NT2/D1 (cell line): ENCODE measurements around the gene ANKDD1B.

Experiments used
- DNase-seq: peaks from one replicate; pipeline ENCODE4 v3.0.0-alpha.2; 2011; ENCODE audit warnings: low read depth, low spot score
- H3K27me3 ChIP-seq: 2 replicates; pipeline ENCODE4 v1.6.0; 2011; ENCODE audit warnings: mild to moderate bottlenecking; ENCODE audit not compliant: insufficient read length, insufficient read depth
- H3K36me3 ChIP-seq: 2 replicates; pipeline ENCODE4 v1.6.1; 2011; ENCODE audit warnings: mild to moderate bottlenecking, low read length, mixed read lengths; ENCODE audit not compliant: insufficient read depth, insufficient read length
- H3K4me1 ChIP-seq: 2 replicates; pipeline ENCODE4 v1.5.1; 2011; ENCODE audit not compliant: insufficient read depth, insufficient read length
- H3K4me3 ChIP-seq: 2 replicates; pipeline ENCODE4 v1.5.1; 2011; ENCODE audit warnings: low read depth; ENCODE audit not compliant: insufficient read length
- H3K9ac ChIP-seq: 2 replicates; pipeline ENCODE4 v1.6.0; 2011; ENCODE audit warnings: low read depth; ENCODE audit not compliant: insufficient read length
- H3K9me3 ChIP-seq: 2 replicates; pipeline ENCODE4 v1.5.1; 2011; ENCODE audit warnings: mild to moderate bottlenecking, low read length; ENCODE audit not compliant: insufficient read depth
- SUZ12 ChIP-seq: IDR thresholded peaks from 2 replicates; pipeline ENCODE4 v1.6.1; 2011; ENCODE audit not compliant: insufficient read length, insufficient read depth; ENCODE audit errors: extremely low read depth
- YY1 ChIP-seq: IDR thresholded peaks from 2 replicates; pipeline ENCODE4 v1.6.1; 2011; ENCODE audit not compliant: insufficient read length, insufficient read depth
- ZNF274 ChIP-seq: IDR thresholded peaks from 2 replicates; pipeline ENCODE4 v1.6.1; 2011; ENCODE audit warnings: mild to moderate bottlenecking, low read depth, low read length

ANKDD1B gene

DNA sequence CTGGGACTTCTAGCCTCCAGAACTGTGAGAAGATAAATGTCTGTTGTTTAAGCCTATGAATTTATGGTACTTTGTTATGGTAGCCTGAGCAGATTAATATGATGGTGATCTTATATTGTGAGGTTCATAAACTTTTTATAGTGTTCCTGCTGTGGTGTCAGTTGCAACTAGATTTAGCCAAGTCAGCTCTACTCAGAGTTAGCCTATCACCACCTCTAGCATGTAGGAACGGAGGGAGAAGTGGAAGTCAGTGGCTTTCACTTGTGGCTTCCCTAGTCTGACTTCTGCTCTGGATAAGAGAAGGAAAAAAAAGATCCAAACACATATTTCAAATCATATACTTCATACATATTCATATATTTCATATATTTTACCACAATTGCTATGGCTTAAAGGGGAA is 99.4 kb downstream of the ANKDD1B start:
- no peak for DNase-seq
- peaks cover 39% of the 10 kb centered on the region for H3K36me3 ChIP-seq
- no peak overlapping the region for H3K9ac ChIP-seq
- no peaks in the 10 kb centered on the region for H3K9me3 ChIP-seq
- no peak overlapping the region for H3K4me3 ChIP-seq
- H3K4me1 ChIP-seq: no peaks in the 10 kb centered on the region
- TF ChIP-seq ZNF274 (no peak), SUZ12 (no peak), YY1 (no peak)
- no peaks in the 10 kb centered on the region for H3K27me3 ChIP-seq

DNA sequence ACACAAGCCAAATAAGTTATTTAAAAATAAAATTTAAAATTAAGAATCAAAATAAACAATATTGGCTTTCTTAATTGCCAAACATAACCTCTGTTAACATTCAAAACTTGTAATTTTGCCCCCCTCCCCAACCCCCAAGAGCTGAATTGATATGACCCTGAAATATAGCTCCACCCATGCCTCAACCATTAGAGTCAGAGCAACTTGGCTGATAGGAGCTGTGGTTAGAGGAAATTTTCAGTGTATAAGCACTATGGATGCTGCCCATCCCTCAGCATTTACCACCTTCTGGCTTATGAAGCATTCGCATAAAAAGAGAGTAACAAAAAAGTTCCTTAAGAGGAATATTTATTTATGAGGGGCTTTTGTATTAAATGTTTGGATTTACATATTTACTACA is 99.9 kb downstream of the ANKDD1B start:
- peaks cover 39% of the 10 kb centered on the region for H3K36me3 ChIP-seq
- no peaks in the 10 kb centered on the region for H3K4me1 ChIP-seq
- H3K27me3 ChIP-seq: no peaks in the 10 kb centered on the region
- H3K9me3 ChIP-seq: no peaks in the 10 kb centered on the region
- TF ChIP-seq YY1 (no peak), SUZ12 (no peak), ZNF274 (no peak)
- H3K9ac ChIP-seq: no peak overlapping the region
- DNase-seq: no peak
- H3K4me3 ChIP-seq: no peak overlapping the region

DNA sequence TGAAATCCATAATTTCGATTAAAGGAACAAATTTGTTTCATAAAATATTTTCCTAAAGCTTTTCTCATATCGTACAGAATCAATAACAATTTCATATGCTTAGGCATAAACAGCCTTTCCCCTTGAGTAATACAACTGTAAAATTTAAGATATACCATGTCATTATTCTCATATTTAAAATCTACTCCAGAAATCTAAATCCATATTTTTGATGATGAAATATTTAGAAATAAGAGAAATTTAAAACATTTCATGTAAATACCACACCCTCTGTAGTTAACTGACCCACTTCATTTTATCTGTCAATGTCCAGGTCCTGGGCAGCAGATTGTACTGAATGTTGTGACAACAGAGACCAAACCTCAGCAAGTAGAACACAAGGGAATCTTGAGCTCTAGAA is 100.8 kb downstream of the ANKDD1B start:
- H3K9ac ChIP-seq: no peak overlapping the region
- no peak for DNase-seq
- H3K27me3 ChIP-seq: no peaks in the 10 kb centered on the region
- no peaks in the 10 kb centered on the region for H3K4me1 ChIP-seq
- no peak overlapping the region for H3K4me3 ChIP-seq
- TF ChIP-seq SUZ12 (no peak), YY1 (no peak), ZNF274 (no peak)
- peaks cover 35% of the 10 kb centered on the region for H3K36me3 ChIP-seq
- no peaks in the 10 kb centered on the region for H3K9me3 ChIP-seq

DNA sequence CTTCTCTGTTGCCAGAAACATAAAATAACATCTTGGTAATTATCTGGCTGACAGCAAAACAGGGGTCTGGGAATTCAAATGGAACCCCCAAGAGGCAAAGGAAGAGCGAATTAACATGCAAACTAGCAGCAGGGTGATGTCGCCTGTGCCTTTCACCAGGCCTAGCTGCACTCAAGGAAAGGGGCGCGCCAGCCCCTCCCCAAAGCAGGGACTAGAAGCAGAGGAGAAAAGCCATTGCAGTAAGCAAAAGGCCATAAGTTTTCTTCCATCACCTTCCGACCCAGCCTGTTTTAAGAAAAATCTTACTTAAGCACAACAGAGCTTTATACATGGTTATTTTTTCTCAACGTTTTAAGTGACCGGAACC is 105.4 kb downstream of the ANKDD1B start:
- H3K4me1 ChIP-seq: no peaks in the 10 kb centered on the region
- H3K9me3 ChIP-seq: no peaks in the 10 kb centered on the region
- no peaks in the 10 kb centered on the region for H3K27me3 ChIP-seq
- H3K4me3 ChIP-seq: peak overlapping the region; percentile 86
- DNase-seq: no peak
- peaks cover 20% of the 10 kb centered on the region for H3K36me3 ChIP-seq
- no peak for TF ChIP-seq ZNF274
- TF ChIP-seq SUZ12: no peak
- TF ChIP-seq YY1: no peak
- peak overlapping the region; percentile 57 for H3K9ac ChIP-seq

DNA sequence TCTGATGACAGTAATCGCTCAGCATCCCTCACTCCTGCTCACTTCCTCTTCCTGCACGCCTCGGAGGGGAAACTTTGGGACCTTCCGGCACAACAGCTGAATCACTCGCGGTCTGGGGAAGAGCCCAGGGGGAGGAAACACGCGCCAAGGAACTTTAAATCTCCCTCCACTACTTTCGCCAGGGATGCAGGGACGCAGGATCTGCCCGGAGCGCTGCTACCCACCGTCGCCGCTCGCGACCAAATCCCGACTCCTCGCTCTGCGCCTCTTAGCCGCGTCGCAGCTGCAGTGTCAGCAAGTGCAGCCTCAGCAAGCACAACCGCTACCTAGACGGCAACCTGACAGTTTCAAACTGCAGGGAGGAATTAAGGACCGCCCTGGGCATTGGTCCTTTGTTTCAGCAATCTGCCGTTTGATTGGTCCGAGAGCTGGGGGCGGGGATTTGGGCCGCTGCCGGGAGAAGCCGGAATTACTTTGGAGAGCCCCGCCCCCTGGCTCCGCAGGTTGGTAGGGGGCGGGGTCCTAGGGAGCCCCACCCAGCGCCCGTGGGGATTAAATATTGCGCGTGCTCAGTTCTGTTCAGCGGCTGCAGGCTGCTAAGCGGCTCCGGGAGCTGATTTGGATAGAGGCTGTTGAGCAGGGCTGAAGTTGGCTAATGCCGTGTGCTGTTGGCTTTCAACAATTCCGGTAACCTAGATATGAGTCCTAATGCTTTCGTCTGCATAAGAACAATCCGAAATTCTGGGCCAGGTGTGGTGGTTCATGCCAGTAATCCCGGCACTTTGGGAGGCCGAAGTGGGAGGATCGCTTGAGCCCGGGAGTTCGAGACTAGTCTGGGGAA is 106.0 kb downstream of the ANKDD1B start, which contains the start of gene POC5:
POC5 (minus strand) TSS at position 356 of the 841 bp plus-strand sequence. CDS start 4,500 bp downstream, outside the sequence.
- Histone ChIP-seq H3K36me3 (peaks cover 15% of the 10 kb centered on the region), H3K9ac (peak within 1 kb of the TSS; percentile 72), H3K4me3 (peak within 1 kb of the TSS; percentile 86), H3K27me3 (no peaks in the 10 kb centered on the region), H3K4me1 (no peaks in the 10 kb centered on the region), H3K9me3 (no peaks in the 10 kb centered on the region)
- TF ChIP-seq SUZ12 (no peak), YY1 (no peak), ZNF274 (no peak)
- peak; percentile 92 for DNase-seq

DNA sequence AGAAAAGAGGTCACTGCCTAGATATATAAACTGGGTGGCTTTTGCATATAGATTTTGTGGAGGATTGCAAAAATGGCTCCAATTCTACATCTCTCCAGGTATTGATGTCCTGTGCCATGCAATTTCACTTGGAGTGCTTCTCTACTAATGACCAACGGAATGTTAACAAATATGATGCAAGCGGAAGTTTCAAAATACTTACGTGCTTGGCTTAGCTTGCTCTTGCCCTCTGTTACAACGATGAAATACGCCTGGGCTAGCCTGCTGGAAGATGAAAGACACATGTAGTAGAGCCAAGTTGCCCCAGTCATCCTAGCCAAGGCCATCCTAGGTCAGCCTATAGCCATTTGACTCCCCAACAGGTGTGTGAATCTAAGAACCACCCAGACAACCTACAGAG is 109.6 kb downstream of the ANKDD1B start:
- H3K4me1 ChIP-seq: no peaks in the 10 kb centered on the region
- no peaks in the 10 kb centered on the region for H3K27me3 ChIP-seq
- no peaks in the 10 kb centered on the region for H3K36me3 ChIP-seq
- no peak overlapping the region for H3K4me3 ChIP-seq
- no peak for DNase-seq
- no peak overlapping the region for H3K9ac ChIP-seq
- TF ChIP-seq YY1: no peak
- TF ChIP-seq ZNF274: no peak
- no peak for TF ChIP-seq SUZ12
- H3K9me3 ChIP-seq: peaks cover 8% of the 10 kb centered on the region; the same call in 1 of the 2 replicates
